Measurements from ENCODE around the gene HS2ST1. TPM values are rescaled to one million over a fixed set of nuclear protein-coding genes. Genes with fewer than 3 reads are reported as not detected.
"Not testable (repeated sequence)": the region's sequence is repeated elsewhere in the genome, so short reads cannot be mapped to it uniquely, and the experiment has no call there.

HS2ST1 gene
- total RNA-seq, 1 experiment from 2014 or later = 7.8 TPM

- DNase-seq = no peak
- no peak overlapping the region for H3K4me3 ChIP-seq
Observed at GRCh38 chr1:87024936-87025540, 110.6 kb downstream of the HS2ST1 start.

GRCh38 chr1:87027561-87027960 lies 113.1 kb downstream of the HS2ST1 start:
- not testable (repeated sequence) for H3K4me3 ChIP-seq, H3K36me3 ChIP-seq, H3K9me3 ChIP-seq, H3K27me3 ChIP-seq, DNase-seq

More at GRCh38 chr1:87024936-87025540, 110.6 kb downstream of the HS2ST1 start:
- Histone ChIP-seq H3K9me3 (no peaks in the 10 kb centered on the region), H3K36me3 (no peaks in the 10 kb centered on the region), H3K27me3 (no peaks in the 10 kb centered on the region)

- no peaks in the 10 kb centered on the region for H3K9me3 ChIP-seq
- no peak for DNase-seq
- no peaks in the 10 kb centered on the region for H3K36me3 ChIP-seq
Observed at GRCh38 chr1:87028576-87028975, 114.1 kb downstream of the HS2ST1 start.

GRCh38 chr1:87030740-87031690 lies 116.6 kb downstream of the HS2ST1 start:
- Histone ChIP-seq H3K27me3 (no peaks in the 10 kb centered on the region), H3K9me3 (no peaks in the 10 kb centered on the region), H3K4me3 (no peak overlapping the region), H3K36me3 (no peaks in the 10 kb centered on the region)
- no peak for DNase-seq

More at GRCh38 chr1:87028576-87028975, 114.1 kb downstream of the HS2ST1 start:
- H3K27me3 ChIP-seq = no peaks in the 10 kb centered on the region
- H3K4me3 ChIP-seq = no peak overlapping the region

GRCh38 chr1:87034351-87034750 lies 119.9 kb downstream of the HS2ST1 start:
- DNase-seq = no peak

GRCh38 chr1:87039096-87039495 lies 124.7 kb downstream of the HS2ST1 start:
- no peaks in the 10 kb centered on the region for H3K9me3 ChIP-seq

More at GRCh38 chr1:87034351-87034750, 119.9 kb downstream of the HS2ST1 start:
- no peak overlapping the region for H3K4me3 ChIP-seq
- no peaks in the 10 kb centered on the region for H3K27me3 ChIP-seq
- no peaks in the 10 kb centered on the region for H3K9me3 ChIP-seq
- no peaks in the 10 kb centered on the region for H3K36me3 ChIP-seq

GRCh38 chr1:87042111-87042811 lies 127.8 kb downstream of the HS2ST1 start:
- Histone ChIP-seq H3K4me3 (no peak overlapping the region), H3K36me3 (no peaks in the 10 kb centered on the region), H3K27me3 (no peaks in the 10 kb centered on the region), H3K9me3 (peaks cover 3% of the 10 kb centered on the region; the same call in 1 of the 2 replicates)
- no peak for DNase-seq

More at GRCh38 chr1:87039096-87039495, 124.7 kb downstream of the HS2ST1 start:
- Histone ChIP-seq H3K27me3 (no peaks in the 10 kb centered on the region), H3K4me3 (no peak overlapping the region), H3K36me3 (no peaks in the 10 kb centered on the region)
- no peak for DNase-seq

GRCh38 chr1:87044424-87044823 lies 130.0 kb downstream of the HS2ST1 start:
- DNase-seq = no peak
- peaks cover 3% of the 10 kb centered on the region; the same call in 1 of the 2 replicates for H3K9me3 ChIP-seq
- no peak overlapping the region for H3K4me3 ChIP-seq
- no peaks in the 10 kb centered on the region for H3K36me3 ChIP-seq
- H3K27me3 ChIP-seq = no peaks in the 10 kb centered on the region

GRCh38 chr1:87044840-87045239 lies 130.4 kb downstream of the HS2ST1 start:
- peaks cover 3% of the 10 kb centered on the region; the same call in 1 of the 2 replicates for H3K9me3 ChIP-seq
- no peaks in the 10 kb centered on the region for H3K36me3 ChIP-seq

GRCh38 chr1:87045761-87046304 lies 131.4 kb downstream of the HS2ST1 start:
- Histone ChIP-seq H3K36me3 (no peaks in the 10 kb centered on the region), H3K9me3 (peaks cover 3% of the 10 kb centered on the region; the same call in 1 of the 2 replicates), H3K27me3 (no peaks in the 10 kb centered on the region), H3K4me3 (no peak overlapping the region)
- no peak for DNase-seq

More at GRCh38 chr1:87044840-87045239, 130.4 kb downstream of the HS2ST1 start:
- Histone ChIP-seq H3K4me3 (no peak overlapping the region), H3K27me3 (no peaks in the 10 kb centered on the region)
- no peak for DNase-seq

- Histone ChIP-seq H3K9me3 (peaks cover 3% of the 10 kb centered on the region; the same call in 1 of the 2 replicates), H3K36me3 (no peaks in the 10 kb centered on the region), H3K27me3 (no peaks in the 10 kb centered on the region), H3K4me3 (no peak overlapping the region)
- no peak for DNase-seq
Observed at GRCh38 chr1:87046951-87047350, 132.5 kb downstream of the HS2ST1 start.

- Histone ChIP-seq H3K9me3 (peaks cover 3% of the 10 kb centered on the region; the same call in 1 of the 2 replicates), H3K27me3 (no peaks in the 10 kb centered on the region), H3K36me3 (no peaks in the 10 kb centered on the region), H3K4me3 (no peak overlapping the region)
- no peak for DNase-seq
Observed at GRCh38 chr1:87048237-87048636, 133.8 kb downstream of the HS2ST1 start.

GRCh38 chr1:87051965-87052364 lies 137.5 kb downstream of the HS2ST1 start:
- H3K27me3 ChIP-seq = no peaks in the 10 kb centered on the region
- no peak for DNase-seq
- no peaks in the 10 kb centered on the region for H3K36me3 ChIP-seq
- H3K9me3 ChIP-seq = peaks cover 2% of the 10 kb centered on the region; the same call in 1 of the 2 replicates
- no peak overlapping the region for H3K4me3 ChIP-seq

GRCh38 chr1:87052400-87052799 lies 138.0 kb downstream of the HS2ST1 start:
- no peaks in the 10 kb centered on the region for H3K36me3 ChIP-seq
- no peaks in the 10 kb centered on the region for H3K9me3 ChIP-seq
- H3K27me3 ChIP-seq = no peaks in the 10 kb centered on the region
- H3K4me3 ChIP-seq = no peak overlapping the region
- DNase-seq = no peak

- no peaks in the 10 kb centered on the region for H3K9me3 ChIP-seq
Observed at GRCh38 chr1:87052961-87053360, 138.5 kb downstream of the HS2ST1 start.

GRCh38 chr1:87053446-87053845 lies 139.0 kb downstream of the HS2ST1 start:
- Histone ChIP-seq H3K27me3 (no peaks in the 10 kb centered on the region), H3K9me3 (no peaks in the 10 kb centered on the region), H3K4me3 (no peak overlapping the region), H3K36me3 (no peaks in the 10 kb centered on the region)
- DNase-seq = no peak

More at GRCh38 chr1:87052961-87053360, 138.5 kb downstream of the HS2ST1 start:
- Histone ChIP-seq H3K27me3 (no peaks in the 10 kb centered on the region), H3K36me3 (no peaks in the 10 kb centered on the region), H3K4me3 (no peak overlapping the region)
- no peak for DNase-seq
